NAMALWA (cell line): ENCODE measurements around the gene CGB2.

ENCODE experiments used
- DNase-seq: peaks from one replicate; pipeline ENCODE4 v3.0.0-alpha.2; 2015; ENCODE audit warnings: low spot score

Gene CGB2

DNA sequence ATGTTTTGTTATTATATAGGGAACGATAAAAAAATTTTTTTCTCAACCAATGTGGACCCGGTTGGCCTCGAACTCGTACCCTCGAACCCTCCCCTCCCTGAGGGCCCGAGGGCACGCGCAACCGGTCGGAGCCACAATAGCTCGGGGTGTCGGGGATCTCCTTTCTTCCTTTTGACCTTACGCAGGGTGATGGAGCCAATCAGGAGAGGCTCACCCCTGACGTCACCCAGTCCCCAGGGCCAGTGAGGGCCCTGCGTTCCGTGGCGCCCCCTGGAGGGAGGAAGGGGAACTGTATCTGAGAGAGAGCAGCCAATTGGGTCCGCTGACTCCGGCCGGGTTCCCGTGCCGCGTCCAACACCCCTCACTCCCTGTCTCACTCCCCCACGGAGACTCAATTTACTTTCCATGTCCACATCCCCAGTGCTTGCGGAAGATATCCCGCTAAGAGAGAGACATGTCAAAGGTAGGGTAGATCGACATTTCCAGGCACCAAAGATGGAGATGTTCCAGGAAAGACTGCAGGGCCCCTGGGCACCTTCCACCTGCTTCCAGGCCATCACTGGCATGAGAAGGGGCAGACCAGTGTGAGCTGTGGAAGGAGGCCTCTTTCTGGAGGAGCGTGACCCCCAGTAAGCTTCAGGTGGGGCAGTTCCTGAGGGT lies at the start of gene CGB2:
CGB2 (plus strand) TSS at position 249 of the 660 bp plus-strand sequence; CDS start at position 455, 206 bp downstream.
- peak; percentile 51 for DNase-seq

DNA sequence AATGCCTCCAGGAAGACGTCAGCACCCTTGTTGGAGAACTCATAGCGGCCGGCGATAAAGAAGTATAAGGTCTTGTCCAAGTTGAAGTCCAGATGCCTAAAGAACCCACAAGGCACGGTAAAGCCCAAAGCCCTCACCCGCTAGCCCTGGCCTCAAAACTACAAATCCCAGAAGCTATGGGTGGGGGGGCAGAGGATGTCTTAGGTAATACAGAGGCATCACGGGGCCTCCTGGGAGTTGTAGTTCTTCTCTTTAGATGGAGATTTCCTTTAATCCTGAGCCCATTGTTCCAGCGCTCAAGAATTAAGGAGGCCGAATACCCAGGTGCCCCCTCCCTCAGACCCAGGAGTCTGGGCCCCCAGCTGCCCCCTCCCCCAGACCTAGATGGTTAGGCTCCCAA lies 49.4 kb upstream of the CGB2 start:
- no peak for DNase-seq

DNA sequence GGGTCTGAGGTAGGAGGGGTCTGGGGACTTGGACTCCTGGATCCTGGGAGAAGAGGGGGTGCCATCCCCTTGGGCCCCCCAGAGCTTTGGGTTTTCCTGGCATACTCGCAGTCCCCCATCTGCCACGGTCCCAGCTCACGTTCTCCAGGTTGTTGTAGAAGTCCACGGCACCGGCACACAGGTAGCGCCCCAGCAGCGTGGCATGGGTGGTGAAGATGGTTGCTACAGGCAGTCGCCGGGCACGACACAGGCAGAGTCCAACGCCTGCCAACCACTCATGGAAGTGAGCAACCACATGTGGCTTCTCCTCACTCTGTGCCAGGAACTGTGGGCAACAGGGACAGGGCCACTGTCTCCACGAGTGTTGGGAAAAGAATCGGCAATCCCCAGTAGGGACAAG lies 46.0 kb upstream of the CGB2 start:
- DNase-seq, result no peak

DNA sequence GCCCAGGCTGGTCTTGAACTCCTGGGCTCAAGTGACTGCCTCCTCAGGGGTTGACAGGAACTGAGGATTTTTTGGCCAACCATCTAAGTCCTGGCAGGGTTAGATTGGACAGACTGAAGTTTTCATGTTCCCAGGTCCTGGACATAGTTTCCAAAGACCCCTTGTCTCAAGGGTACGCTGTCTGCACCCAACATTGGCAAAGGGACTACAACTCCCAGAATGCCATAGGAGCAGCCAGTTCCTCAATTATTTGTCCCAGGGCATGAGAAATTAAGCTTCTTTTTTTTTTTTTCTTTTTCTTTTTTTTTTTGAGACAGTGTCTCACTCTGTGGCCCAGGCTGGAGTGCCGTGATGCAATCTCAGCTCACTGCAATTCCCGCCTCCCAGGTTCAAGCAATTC lies 45.5 kb upstream of the CGB2 start:
- DNase-seq, result no peak

DNA sequence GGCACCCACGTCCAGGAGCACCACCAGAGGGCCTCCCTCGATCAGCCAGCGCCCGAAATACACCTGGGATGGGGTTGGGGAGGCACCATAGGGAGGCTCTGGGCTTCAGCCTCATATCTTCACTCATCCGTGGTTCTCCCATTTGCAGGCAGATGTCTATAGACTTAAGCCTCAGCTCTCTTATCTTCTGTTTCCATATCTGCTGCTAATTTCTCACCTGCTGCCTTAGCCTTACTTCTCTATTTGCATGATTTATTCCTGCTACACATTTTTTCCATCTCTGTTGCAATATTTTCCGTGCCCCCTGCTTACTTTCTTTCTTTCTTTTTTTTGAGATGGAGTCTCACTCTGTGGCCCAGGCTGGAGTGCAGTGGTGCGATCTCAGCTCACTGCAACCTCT lies 44.4 kb upstream of the CGB2 start:
- peak; percentile 44 for DNase-seq

- no peak for DNase-seq
Observed at GRCh38 chr19:48988286-48988685, 43.4 kb upstream of the CGB2 start.

- no peak for DNase-seq
Observed at GRCh38 chr19:48988860-48989259, 42.8 kb upstream of the CGB2 start.

GRCh38 chr19:48989701-48990291 lies 41.9 kb upstream of the CGB2 start:
- DNase-seq, result no peak

DNA sequence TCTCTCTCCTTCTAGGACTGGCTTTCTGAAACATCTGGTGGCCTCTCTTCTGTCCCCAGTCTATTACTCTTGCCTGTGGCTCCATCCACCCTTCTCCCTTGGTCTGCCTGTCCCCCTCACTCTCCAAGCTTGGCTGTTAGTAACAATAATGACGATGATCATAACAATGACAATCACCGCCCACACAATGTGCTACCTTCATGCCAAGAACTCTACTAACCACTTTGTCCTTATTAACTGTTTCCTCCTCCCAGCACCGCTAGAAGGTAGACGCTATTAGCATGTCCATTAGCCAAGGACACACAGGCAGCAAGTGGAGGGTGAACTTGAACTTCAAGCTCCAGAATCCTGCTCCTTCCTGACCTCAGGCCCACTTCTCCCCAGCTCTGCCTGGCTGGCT lies 41.3 kb upstream of the CGB2 start:
- no peak for DNase-seq

DNA sequence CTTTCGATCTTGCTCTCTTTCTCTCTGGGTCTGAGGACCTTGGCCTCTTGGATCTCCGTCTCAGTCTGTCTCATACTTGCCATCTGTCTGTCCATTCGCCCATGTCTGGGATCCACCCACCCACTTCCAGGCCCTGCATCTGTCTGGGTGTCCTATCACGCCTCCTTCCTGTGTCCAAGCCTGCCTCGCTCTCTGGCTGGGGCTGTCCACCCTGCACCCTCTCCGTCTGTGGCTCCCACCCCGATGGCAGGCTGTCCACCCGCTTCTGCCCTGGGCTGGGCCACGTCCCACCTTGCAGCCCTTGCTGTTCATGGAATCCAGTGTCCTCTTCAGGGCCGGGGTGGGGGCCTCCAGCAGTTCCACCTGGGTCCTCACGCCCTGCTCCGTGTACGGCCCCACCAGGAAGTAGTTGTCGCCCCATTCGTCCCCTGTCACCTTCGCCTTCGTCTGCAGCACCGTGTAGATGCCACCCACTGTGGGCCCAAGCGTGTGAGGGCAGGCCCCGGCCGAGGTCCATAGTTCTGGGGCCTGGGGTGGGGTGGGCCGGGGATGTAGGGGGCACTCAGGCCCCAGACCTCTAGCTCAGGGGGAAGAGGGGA lies 40.6 kb upstream of the CGB2 start:
- no peak for DNase-seq

- no peak for DNase-seq
Observed at GRCh38 chr19:48991873-48992580, 39.7 kb upstream of the CGB2 start.

- peak; percentile 26 for DNase-seq
Observed at GRCh38 chr19:48992581-48993174, 39.0 kb upstream of the CGB2 start.

- peak; percentile 99 for DNase-seq
Observed at GRCh38 chr19:48993175-48994034, 38.3 kb upstream of the CGB2 start, which contains the start of the genes GYS1 and RUVBL2. GYS1 (minus strand) TSS chr19:48993309; CDS start chr19:48993112, 197 bp downstream. RUVBL2 (plus strand) TSS chr19:48993887; CDS start chr19:48993912, 25 bp downstream.

GRCh38 chr19:48994035-48994386 lies 37.7 kb upstream of the CGB2 start:
- DNase-seq, result no peak

- DNase-seq, result peak; percentile 74
Observed at GRCh38 chr19:48997972-48998371, 33.7 kb upstream of the CGB2 start.

GRCh38 chr19:48999481-49000325 lies 32.0 kb upstream of the CGB2 start:
- peak; percentile 71 for DNase-seq

- no peak for DNase-seq
Observed at GRCh38 chr19:49004133-49004532, 27.6 kb upstream of the CGB2 start.

GRCh38 chr19:49004964-49005614 lies 26.6 kb upstream of the CGB2 start:
- DNase-seq, result no peak

DNA sequence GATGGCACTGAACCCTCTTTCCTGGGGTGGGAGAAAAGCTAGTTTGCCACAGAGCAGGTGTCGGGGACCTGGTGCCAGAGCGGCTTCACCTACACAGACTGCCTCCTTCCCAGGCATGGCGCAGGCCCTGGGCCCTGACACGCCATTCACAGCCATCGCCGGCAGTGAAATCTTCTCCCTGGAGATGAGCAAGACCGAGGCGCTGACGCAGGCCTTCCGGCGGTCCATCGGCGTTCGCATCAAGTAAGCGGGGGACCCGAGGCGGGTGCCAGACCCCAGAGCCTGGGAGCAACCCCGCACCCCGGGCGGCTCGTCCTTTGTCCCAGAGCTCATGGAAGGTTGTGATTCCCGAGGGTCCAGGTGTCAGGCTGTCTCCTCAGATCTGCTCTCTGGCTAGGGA lies 24.8 kb upstream of the CGB2 start:
- no peak for DNase-seq

DNA sequence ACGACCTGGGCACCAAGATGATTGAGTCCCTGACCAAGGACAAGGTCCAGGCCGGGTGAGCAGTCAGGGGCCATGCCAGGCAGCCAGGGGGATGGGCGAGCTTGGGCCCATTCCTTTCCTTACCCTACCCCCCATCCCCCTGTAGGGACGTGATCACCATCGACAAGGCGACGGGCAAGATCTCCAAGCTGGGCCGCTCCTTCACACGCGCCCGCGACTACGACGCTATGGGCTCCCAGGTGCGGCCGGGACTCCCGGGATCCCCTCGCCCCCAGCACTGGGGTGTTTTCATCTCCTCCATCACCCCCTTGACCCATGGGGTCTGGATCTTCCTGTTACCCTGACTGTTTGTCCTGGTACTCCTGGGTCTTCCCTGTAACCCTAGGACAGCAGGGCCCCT lies 21.9 kb upstream of the CGB2 start:
- no peak for DNase-seq
